ENCODE data around the gene IGSF11.
"Not testable (repeated sequence)": the region's sequence is repeated elsewhere in the genome, so short reads cannot be mapped to it uniquely, and the experiment has no call there.

Gene IGSF11

DNA sequence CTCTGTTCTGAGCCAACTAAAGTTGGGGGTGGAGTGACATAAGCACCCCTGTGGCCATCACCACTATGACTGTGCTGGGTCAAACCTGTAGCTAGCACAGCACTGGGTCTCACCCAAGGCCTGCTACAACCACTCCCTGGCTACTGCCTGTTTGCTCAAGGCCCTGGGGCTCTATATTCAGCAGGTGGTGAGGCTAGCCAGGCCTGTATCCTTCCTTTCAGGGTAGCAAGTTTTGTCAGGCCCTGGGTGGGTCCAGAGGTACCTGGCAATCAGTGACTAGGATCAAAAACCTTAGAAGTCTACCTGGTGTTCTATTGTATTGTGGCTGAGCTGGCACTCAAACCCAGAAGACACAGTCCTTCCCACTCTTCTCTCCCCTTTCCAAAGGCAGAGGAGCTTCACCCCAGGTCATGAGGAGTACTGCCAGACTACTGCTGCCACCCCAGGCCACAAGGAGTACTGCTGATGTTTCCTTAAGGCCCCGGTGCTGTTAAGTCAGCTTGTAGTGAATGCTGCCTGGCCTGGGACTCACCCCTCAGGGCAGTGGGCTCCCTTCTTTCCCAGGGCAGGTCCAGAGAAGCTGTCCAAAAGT, 170.8 kb downstream of the IGSF11 start:
- no peak for FAIRE-seq

GRCh38 chr3:118859950-118860349, 174.7 kb downstream of the IGSF11 start:
- FAIRE-seq: no peak

DNA sequence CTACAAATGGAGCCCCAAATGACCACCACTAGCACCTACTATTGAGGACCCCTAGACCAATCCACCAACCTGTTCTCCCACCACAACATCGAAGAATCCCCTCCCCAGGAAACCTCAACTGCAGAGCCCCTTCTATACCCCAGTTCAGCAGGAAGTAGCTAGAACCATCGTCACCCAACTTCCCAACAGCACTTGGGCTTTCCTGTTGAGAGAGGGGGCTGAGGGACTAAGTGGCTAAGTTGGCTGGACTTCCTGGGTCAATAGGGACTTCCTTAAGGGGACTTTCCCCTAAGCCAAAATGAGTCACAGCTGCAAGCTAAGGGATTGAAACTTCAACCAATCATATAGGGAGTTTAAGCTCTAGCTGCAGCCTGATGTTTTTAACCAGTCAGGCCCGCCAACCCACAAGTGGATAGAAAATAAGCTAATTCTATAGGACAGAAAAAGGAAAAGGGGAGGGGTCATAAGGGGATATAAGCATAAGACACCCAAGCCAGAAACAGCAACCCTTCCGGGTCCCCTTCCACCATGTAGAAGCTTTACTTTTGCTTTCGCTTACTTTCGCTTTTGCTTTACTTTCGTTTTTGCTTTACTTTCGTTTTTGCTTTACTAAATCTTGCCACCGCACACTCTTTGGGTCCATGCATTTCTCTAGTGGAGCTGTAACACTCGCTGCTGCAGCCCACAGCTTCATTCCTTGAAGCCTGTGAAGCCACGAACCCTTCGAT, 183.0 kb downstream of the IGSF11 start:
- FAIRE-seq: not testable (repeated sequence)

- FAIRE-seq: no peak
Observed at GRCh38 chr3:118850687-118851086, 184.0 kb downstream of the IGSF11 start.
